NCI-H187 treated with DMSO at 0.1 percent for 48 hours (cell line): Measurements from ENCODE around the gene PGBD2.
"Not testable (repeated sequence)": the region's sequence is repeated elsewhere in the genome, so short reads cannot be mapped to it uniquely, and the experiment has no call there.

Source experiments
- DNase-seq: peaks from one replicate; lab custom pipeline; 2025; lab: John Stamatoyannopoulos, UW

The PGBD2 gene

GRCh38 chr1:248886237-248886895 lies 19.7 kb upstream of the PGBD2 start:
- no peak for DNase-seq

GRCh38 chr1:248889914-248890243 lies 16.2 kb upstream of the PGBD2 start:
- DNase-seq, result not testable (repeated sequence)

- no peak for DNase-seq
Measured at GRCh38 chr1:248890549-248891498, 15.2 kb upstream of the PGBD2 start.

- no peak for DNase-seq
Measured at GRCh38 chr1:248891758-248892157, 14.3 kb upstream of the PGBD2 start.

DNA sequence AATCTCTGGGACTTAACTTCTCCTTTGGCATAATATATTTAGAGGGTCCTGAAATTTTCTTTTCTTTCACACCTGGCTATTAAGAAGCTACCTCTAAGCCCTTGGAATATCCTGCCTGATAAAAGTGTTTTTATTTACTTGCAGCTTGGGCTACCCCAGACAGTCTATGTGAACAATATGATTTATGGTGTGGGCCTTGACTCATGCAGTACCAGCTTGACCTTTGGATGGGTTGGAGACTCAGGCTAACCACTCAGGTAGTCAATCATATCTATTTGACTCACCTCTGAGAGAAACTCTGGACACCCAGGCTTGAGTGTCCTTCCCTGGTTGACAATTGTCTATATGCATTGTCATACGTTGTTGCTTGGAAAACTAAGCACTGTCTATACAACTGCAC lies 13.4 kb upstream of the PGBD2 start:
- no peak for DNase-seq

GRCh38 chr1:248894837-248895236 lies 11.2 kb upstream of the PGBD2 start:
- DNase-seq, result no peak

DNA sequence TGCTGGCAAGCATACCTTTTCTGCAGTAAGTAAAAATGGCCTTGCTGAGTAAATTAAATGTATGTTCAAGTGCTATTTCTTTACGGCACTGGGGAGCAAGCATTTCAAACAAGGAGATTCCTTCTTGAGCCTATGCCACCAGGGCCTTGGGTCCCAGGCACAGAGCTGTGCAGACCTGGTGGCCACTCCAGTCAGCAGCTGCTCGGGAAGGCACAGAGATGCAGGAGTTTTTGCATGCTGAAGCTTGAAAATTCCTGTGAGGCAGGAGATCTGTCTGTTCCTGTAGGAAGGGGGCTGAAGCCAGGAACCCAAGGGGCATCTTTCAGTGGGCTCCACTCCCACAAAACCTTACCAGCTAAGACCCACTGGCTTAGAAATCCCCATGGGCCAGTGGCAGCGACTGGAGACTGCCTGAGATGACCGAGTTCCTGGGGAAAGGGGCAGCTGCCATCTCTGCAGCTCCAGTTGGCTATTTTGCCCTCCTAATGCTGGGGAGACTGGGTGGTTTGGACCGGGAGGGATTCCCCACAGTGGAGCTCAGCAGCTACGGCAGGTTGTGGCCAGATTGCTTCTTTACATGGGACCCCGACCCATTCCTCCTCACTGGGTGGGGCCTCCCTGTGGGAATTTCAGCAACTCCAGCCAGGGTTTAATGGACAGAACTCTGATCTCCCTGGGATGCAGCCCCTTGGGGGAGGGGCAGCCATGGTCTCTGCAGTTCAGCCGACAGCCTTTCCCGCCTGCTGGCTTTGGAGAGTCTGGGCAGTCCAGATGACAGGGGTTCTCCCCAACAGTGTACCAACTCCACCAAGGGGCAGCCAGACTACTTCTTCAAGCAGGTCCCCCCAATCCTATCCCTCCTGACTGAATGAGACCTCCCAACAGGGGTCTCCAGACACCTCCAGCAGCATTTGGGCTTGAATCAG lies 8.4 kb upstream of the PGBD2 start:
- no peak for DNase-seq

GRCh38 chr1:248900637-248901036 lies 5.4 kb upstream of the PGBD2 start:
- no peak for DNase-seq

DNA sequence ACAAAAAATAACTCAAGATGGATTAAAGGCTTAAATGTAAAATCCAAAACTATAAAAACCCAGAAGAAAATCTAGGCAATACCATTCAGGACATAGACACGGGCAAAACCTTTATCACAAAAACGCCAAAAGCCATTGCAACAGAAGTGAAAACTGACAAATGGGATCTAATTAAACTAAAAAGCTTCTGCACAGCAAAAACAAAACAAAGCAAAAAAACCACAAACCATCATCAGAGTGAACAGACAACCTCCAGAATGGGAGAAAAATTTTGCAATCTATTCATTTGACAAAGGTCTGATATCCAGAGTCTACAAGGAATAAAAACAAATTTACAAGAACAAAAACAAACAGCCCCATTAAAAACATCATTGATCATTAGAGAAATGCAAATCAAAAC lies 4.5 kb upstream of the PGBD2 start:
- DNase-seq, result no peak

- DNase-seq, result no peak
Measured at GRCh38 chr1:248904437-248905216, 1.4 kb upstream of the PGBD2 start.

DNA sequence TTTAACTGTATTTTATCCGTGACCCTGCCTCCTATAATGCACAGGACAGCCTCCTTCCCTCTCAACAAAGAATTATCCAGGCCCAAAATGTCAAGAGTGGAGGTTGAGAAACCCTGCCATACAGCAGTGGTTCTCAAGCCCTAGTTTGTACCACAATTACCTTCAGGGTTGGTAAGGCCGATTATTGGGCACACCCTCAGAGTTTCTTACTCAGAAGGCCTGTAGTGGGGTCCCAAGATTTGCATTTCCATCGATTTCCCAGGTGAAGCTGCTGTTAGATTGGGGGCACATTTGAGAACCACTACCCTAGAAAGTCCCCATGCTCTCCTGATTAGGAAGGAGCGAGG lies 400 bp upstream of the PGBD2 start:
- DNase-seq, result no peak

DNA sequence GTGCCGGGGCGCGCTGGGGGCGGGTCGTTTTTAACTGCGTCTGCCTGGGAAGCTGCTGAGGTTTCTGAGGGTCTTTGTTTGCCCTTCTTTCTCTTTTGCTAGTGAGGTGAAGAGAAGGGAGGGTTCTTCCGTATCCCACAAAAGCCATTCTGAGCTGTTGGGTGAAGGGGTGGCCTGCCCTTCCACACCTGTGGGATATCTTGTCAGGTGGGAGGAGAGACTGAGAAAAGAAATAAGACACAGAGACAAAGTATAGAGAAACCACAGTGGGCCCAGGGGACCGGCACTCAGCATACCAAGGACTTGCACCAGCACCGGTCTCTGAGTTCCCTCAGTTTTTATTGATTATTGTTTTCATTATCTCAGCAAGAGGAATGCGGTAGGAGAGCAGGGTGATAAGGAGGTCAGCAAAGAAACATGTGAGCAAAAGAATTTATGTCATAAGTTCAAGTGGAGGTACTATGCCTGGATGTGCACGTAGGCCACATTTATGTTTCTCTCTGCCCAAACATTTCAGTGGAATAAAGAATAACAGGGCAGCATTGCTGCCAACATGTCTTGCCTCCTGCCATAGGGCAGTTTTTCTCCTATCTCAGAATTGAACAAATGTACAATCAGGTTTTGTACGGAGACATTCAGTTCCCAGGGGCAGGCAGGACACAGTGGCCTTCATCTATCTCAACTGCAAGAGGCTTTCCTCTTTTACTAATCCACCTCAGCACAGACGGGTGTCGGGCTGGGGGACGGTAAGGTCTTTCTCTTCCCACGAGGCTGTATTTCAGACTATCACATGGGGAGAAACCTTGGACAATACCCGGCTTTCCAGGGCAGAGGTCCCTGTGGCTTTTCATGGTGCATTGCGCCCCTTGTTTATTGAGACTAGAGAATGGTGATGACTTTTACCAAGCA lies 972 bp downstream of the PGBD2 start:
- DNase-seq, result no peak

- no peak for DNase-seq
Measured at GRCh38 chr1:248910761-248911160, 4.7 kb downstream of the PGBD2 start.

DNA sequence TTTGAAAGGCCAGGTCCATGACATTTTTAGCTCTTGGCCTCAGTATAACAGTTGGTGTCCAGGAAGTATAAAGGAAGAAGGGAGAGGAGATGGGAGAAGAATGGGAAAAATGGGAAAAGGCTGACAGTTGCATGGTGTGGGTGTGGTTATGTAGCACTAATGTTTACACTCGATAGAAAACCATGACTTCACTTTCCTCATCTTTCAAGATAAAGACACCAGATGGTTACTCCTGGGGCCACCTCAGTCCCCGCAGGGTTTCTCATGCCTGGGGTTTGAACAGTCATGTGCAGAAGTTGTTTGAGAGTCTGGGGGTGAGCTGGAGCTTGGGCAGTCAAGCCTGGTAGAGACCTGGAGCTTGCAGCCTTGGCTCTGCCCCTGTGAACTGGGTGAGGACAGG lies 7.9 kb downstream of the PGBD2 start:
- DNase-seq, result no peak

DNA sequence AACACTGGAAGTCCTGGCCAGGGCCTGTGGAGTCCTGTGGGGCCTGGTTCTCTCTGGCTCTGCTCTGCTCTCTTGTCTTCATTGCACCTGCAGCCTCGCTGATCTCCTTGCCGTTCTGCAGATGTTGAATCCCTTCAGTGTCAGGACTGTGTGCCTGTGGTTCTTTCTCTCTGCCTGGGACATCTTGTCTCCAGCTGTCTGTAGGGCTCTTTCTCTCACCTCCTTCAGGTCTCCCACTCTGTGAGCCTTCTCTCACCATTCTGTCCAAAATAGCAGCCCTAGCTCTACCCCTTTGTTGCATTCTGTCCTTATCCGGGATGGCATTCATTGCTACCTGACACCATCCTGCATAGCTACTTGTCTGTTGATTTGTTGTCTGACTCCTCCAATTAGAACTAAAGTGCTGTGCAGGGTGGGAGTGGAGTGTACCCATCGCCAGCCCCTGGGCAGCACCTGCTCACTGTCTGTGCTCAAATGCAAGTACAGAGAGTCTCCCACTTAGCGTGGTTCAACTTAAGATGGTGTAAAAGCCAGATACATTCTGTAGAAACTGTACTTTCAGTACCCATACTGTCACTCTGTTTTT lies 8.9 kb downstream of the PGBD2 start:
- DNase-seq, result no peak

DNA sequence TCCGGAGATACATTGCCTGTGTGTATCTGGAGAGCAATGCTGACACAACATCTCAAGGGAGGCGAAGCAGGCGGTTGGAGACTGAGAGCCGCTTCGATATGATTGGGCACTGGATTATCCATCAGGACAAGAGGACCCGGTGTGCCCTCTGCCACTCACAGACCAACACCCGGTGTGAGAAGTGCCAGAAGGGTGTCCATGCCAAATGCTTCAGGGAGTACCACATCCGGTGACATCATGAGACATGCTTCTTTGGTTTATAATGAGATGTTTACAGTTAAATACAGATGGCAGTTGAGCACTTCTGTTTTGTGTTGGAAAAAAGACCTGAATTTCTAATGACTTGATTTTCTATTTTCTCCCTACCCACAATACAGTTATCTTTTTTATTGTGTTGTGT lies 12.1 kb downstream of the PGBD2 start:
- no peak for DNase-seq

DNA sequence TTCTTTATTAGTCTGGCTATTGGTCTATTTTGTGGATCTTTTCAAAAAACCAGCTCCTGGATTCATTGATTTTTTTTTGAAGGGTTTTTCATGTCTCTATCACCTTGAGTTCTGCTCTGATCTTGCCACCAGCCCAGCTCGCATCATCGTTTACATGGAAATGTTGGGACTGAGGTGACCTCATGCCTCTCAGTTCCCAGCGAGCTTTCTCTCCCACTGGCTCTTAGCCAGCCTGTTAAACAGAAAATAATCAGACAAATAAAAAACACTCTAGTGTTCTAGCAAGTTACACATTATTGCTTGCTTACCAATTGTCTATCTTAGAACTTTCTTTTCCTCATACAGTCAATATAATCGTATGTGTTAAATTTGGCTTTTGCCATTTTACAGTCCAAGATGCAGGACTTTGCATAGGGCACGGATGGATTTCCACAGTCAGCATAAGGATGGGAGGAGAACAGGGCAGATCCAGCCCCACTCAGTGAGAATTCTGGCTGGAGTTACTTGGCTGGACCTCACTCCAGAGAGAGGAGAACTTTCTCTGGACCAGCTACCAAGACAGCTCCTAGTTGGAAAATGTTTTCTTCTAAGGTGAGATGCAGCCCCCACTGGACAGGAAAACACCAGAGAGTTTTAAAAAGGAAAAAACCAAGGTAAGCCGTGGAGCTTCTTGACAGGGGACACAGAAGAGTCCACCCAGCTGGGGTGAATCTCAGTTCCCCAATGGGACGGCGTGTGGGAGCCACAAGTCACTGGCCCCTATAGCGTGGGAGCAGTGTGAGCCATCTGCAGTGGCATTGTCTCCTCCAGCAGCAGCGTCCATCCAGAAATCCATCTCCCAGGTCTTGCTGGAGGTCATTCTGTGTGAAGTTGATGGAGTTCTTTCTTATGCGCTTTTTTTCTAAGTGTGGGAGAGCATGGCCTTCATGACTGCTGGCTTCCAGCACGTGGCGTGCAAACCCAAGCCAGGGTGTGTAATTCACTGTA lies 17.6 kb downstream of the PGBD2 start:
- DNase-seq, result no peak

- no peak for DNase-seq
Measured at GRCh38 chr1:248924696-248925532, 18.9 kb downstream of the PGBD2 start.
